Jurkat, Clone E6-1 (cell line): Measurements from ENCODE around the gene RACK1.

ENCODE experiments used
- DNase-seq: peaks from one replicate; pipeline ENCODE4 v3.0.0-alpha.2; 2011; ENCODE audit warnings: low read depth, low spot score
- H3K4me3 ChIP-seq: 2 replicates; pipeline ENCODE4 v1.5.1; 2011; ENCODE audit warnings: mild to moderate bottlenecking, low read length, control low read depth, moderate library complexity

RACK1 gene

GRCh38 chr5:181204113-181204825 is 39.4 kb downstream of the RACK1 start:
- DNase-seq: no peak
- H3K4me3 ChIP-seq: peak overlapping the region; percentile 37

- peak overlapping the region; percentile 37 for H3K4me3 ChIP-seq
- no peak for DNase-seq
Observed at GRCh38 chr5:181203777-181204112, 40.0 kb downstream of the RACK1 start.

DNA sequence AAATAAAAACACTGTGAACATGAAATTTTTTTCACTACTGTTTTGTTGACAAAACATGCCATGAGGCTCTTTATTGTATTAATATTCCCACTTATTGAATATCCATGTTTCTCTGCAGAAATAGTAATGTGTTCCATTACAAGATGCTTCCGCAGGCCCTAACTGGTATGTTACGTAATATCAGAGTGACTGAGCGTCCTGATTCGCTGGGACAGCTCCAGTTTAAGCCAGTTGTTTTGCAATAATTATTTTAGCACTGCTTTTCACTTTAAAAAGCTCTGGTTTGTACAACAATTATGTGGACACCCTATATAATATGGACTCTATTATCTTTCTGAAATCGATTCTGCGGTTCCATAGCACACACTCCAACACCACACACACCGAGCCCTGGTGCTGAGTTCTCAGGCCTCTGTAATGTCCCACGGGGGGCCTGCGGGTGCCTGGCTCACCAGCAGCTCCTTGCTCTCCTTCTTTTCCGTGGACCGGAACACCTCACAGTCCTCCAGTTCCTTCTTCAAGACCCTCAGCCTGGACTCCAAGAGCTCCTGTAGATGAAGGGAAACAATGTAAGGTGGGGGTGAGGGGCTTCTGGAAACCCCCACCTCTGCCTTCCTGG is 40.5 kb downstream of the RACK1 start:
- no peak overlapping the region for H3K4me3 ChIP-seq
- DNase-seq: no peak

- no peak for DNase-seq
- H3K4me3 ChIP-seq: no peak overlapping the region
Observed at GRCh38 chr5:181200816-181201215, 42.9 kb downstream of the RACK1 start.

- DNase-seq: no peak
- H3K4me3 ChIP-seq: no peak overlapping the region
Observed at GRCh38 chr5:181199881-181200638, 43.6 kb downstream of the RACK1 start.

- no peak for DNase-seq
Observed at GRCh38 chr5:181198905-181199519, 44.7 kb downstream of the RACK1 start.

GRCh38 chr5:181198106-181198685 is 45.5 kb downstream of the RACK1 start:
- no peak for DNase-seq
- H3K4me3 ChIP-seq: no peak overlapping the region

More at GRCh38 chr5:181198905-181199519, 44.7 kb downstream of the RACK1 start:
- H3K4me3 ChIP-seq: no peak overlapping the region

GRCh38 chr5:181197326-181197951 is 46.3 kb downstream of the RACK1 start:
- no peak overlapping the region for H3K4me3 ChIP-seq
- DNase-seq: no peak

DNA sequence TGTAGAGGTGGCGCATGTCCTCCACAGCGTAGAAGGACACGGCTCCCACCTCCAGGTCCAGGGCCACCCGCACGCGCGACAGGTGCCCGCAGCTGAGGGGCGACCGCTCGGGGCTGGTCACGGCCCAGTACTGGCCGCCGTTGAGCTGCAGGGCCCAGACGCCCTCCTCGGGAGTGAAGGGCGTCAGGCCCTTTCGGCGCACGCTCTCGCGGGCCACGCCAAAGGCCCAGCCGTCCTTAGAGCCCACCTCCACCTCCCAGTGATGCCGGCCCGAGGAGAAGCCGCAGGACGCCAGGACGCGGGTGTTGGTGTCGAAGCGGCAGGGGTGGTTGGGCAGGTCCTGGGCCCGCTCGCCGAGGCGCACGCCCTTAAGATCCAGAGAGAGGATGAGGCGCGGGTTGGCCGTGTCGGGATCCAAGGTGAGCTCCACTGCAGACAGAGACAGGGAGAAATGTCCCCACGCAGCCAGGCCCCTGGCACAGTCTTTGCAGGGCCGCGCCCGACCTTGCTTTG is 48.4 kb downstream of the RACK1 start:
- H3K4me3 ChIP-seq: no peak overlapping the region
- DNase-seq: no peak

DNA sequence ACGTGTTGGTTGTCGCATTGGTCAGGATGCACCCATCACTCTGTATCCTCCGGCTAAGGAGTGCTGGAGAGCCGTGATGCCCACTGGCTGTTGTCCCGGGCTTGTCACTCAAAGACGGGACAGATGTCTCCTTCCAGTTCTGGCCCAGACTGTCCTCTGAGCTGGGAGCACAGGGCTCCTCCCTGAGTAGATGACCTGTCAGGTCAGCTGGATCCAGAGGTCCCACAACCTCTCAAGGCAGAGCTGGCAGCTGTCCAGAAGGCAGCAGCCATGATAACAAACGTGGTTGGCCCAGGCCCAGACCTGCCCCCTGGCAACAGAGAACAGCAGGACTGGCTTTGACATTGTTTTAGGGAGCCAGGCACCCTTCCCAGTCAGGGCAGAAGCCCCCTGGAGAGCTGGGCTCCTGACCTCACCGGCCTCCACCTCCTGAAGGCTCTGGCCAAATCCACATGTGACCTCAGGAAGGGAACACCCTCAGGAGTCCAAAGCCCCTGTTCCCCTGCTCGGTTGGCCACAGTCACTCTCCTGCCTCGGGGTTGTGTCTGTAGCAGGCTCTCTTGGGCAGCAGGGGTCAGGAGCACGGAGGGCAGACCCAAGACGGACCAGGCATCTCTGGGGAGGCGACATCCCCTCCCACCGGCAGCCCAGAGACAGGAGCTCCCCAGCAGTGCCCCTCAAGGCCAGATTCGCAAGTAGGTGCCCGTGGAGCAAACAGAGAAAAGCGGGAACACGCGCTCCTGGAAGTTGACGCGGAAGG is 49.0 kb downstream of the RACK1 start:
- H3K4me3 ChIP-seq: no peak overlapping the region
- no peak for DNase-seq

- no peak for DNase-seq
Observed at GRCh38 chr5:181193656-181194055, 50.0 kb downstream of the RACK1 start.

DNA sequence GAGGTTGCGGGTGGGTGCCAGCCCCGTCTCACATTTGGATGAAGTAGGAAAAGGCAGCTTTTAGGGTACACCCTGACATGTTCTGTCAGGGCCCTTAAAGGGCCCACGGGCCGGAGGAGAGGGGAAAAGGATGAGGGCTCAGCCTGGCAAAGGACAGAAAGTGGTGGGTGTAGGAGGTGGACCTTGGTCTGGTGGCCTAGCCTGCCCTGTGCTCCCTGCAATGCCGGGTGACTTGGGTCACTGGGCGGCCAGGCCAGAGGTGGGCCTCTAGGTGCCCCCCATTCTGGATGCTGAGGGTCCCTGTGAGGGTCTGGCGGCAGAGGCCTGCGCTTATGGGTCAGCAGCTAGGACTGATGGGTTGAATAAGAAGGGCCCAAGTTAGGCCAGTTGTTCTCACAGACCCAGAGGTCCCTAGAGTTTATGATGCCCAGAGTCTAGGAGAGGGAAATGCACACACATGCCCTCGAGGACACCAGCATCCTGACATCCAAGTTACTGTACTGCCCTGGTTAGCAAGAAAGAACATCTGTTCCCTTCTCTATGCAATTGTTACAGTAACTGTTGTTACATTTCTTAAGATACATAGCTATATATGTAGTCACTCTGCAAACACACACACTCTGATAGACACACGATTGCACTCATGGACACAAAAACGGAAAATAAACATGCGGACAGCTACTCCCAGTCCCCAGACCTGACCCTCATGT is 51.2 kb downstream of the RACK1 start:
- peak overlapping the region; percentile 66 for H3K4me3 ChIP-seq

More at GRCh38 chr5:181193656-181194055, 50.0 kb downstream of the RACK1 start:
- H3K4me3 ChIP-seq: no peak overlapping the region

GRCh38 chr5:181191526-181192336 is 52.0 kb downstream of the RACK1 start:
- DNase-seq: peak; percentile 89

More for the DNA sequence above, 51.2 kb downstream of the RACK1 start:
- DNase-seq: no peak

DNA sequence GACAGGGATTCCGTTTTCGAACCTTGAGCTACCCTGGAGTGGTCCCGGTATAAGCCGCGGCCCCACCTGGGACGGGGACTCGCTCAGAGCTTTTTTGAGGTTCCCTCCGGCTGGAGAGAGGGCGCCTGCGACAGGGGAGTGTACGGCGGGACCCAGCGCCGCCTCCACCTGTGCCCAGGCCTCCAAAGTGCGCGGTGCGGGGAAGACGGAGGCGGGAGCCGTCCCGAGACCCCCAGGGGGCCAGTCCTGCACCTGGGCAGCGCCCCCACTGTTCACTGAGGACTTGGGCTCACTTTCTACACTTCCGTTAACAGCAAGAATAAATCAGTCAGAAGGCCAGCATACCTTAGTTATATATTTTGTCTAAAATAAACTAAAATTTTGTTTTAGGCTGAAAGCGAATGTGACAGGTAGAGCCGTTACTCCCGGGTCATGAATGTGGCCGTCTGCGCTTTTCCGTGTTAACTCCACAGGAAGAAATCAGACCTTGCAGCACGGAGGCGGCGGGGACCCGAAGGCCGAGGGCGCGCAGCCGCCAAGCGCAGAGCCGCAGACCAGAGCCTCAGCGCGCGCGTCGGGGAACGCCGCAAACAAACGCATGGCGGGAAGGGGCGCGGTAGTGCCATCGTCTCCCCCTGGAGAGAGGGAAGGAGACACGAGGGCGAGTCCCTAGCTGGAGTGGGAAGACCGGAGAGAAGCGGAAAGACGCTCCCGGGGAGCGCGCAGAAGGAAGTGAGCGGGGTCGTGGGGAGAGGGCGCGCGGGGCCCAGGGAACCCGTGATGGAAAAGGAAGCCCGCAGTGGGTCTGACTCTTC is 52.8 kb downstream of the RACK1 start:
- H3K4me3 ChIP-seq: peak overlapping the region; percentile 66
- DNase-seq: no peak

More at GRCh38 chr5:181191526-181192336, 52.0 kb downstream of the RACK1 start:
- H3K4me3 ChIP-seq: peak overlapping the region; percentile 66

DNA sequence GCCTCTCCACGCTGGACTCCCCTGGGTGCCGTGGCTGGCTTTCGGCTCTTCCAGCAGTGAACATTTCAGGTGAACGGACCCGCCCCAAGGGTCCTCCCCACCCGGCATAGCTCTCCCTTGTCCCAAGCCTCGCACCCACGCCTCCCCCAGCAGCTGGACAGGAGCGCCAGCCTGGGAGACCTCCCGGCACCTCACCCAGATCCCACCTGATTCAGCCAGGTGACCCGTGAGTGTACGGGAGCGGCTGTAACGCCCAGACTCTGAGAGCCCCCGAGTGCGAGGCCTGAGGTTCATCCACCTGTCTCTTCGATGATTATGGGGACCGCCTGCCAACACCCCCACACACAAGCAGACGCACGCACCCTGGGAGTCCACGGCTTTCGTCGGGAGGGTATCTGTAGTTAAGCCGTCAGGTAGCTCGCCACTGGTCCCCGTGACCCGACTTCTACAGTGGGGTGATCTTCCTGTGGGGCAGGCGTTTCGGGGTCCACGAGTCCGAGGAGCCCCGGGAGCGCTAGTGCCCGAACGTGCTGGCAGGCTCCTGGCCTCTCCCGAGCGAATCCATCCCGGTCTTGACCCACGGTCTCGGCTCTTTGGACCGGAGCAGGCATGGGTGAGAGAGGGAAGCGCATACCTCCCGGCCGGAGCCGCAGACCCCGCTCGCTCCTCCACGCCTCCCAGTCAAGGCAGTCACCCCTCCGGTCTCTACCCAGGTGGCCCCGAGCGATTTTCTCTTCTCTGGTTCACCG is 53.6 kb downstream of the RACK1 start:
- no peak for DNase-seq
- H3K4me3 ChIP-seq: peak overlapping the region; percentile 66
